Activated CD8-positive, alpha-beta memory T cell treated with anti-CD3 and anti-CD28 coated beads for 24 hours (primary cell): ENCODE data around the gene CALN1.
"Not testable (repeated sequence)": the region's sequence is repeated elsewhere in the genome, so short reads cannot be mapped to it uniquely, and the experiment has no call there.

ENCODE experiments used
- DNase-seq: peaks from one replicate; pipeline ENCODE4 v3.0.0-alpha.2; 2020

CALN1 gene

GRCh38 chr7:71851776-71852498 lies 560.2 kb downstream of the CALN1 start:
- DNase-seq, result no peak

- no peak for DNase-seq
Observed at GRCh38 chr7:71846160-71846559, 566.0 kb downstream of the CALN1 start.

- DNase-seq, result no peak
Observed at GRCh38 chr7:71843676-71844075, 568.5 kb downstream of the CALN1 start.

- DNase-seq, result no peak
Observed at GRCh38 chr7:71842786-71843185, 569.4 kb downstream of the CALN1 start.

- no peak for DNase-seq
Observed at GRCh38 chr7:71842381-71842780, 569.8 kb downstream of the CALN1 start.

- no peak for DNase-seq
Observed at GRCh38 chr7:71835056-71835455, 577.1 kb downstream of the CALN1 start.

GRCh38 chr7:71829515-71829914 lies 582.6 kb downstream of the CALN1 start:
- DNase-seq, result no peak

GRCh38 chr7:71828361-71828760 lies 583.8 kb downstream of the CALN1 start:
- no peak for DNase-seq

GRCh38 chr7:71826141-71826540 lies 586.0 kb downstream of the CALN1 start:
- DNase-seq, result no peak

GRCh38 chr7:71824006-71824760 lies 588.0 kb downstream of the CALN1 start:
- no peak for DNase-seq

- not testable (repeated sequence) for DNase-seq
Observed at GRCh38 chr7:71822406-71822805, 589.7 kb downstream of the CALN1 start.

GRCh38 chr7:71817916-71818315 lies 594.2 kb downstream of the CALN1 start:
- DNase-seq, result no peak

- no peak for DNase-seq
Observed at GRCh38 chr7:71808115-71808514, 604.0 kb downstream of the CALN1 start.

- DNase-seq, result no peak
Observed at GRCh38 chr7:71804256-71804655, 607.9 kb downstream of the CALN1 start.

GRCh38 chr7:71801976-71802375 lies 610.2 kb downstream of the CALN1 start:
- DNase-seq, result no peak

GRCh38 chr7:71800321-71800720 lies 611.8 kb downstream of the CALN1 start:
- no peak for DNase-seq

GRCh38 chr7:71795410-71795809 lies 616.7 kb downstream of the CALN1 start:
- DNase-seq, result no peak

- no peak for DNase-seq
Observed at GRCh38 chr7:71793251-71793650, 618.9 kb downstream of the CALN1 start.

GRCh38 chr7:71787513-71787912 lies 624.6 kb downstream of the CALN1 start:
- DNase-seq, result no peak

GRCh38 chr7:71785216-71785615 lies 626.9 kb downstream of the CALN1 start:
- no peak for DNase-seq

- DNase-seq, result no peak
Observed at GRCh38 chr7:71784781-71785180, 627.4 kb downstream of the CALN1 start.

- no peak for DNase-seq
Observed at GRCh38 chr7:71784180-71784579, 628.0 kb downstream of the CALN1 start.

- no peak for DNase-seq
Observed at GRCh38 chr7:71783779-71784178, 628.4 kb downstream of the CALN1 start.

- no peak for DNase-seq
Observed at GRCh38 chr7:71782051-71782450, 630.1 kb downstream of the CALN1 start.

- no peak for DNase-seq
Observed at GRCh38 chr7:71780282-71780681, 631.9 kb downstream of the CALN1 start.
